ENCODE results near the gene PRRG2. TPM values are rescaled to one million over a fixed set of nuclear protein-coding genes. Genes with fewer than 3 reads are reported as not detected.

The PRRG2 gene
- total and polyA plus RNA-seq, 9 of the 15 experiments (the other 6 are each of a cell fraction or from before 2014, with no cell fraction given), result 0.06 to 1.1 (median 0.33) TPM

DNA sequence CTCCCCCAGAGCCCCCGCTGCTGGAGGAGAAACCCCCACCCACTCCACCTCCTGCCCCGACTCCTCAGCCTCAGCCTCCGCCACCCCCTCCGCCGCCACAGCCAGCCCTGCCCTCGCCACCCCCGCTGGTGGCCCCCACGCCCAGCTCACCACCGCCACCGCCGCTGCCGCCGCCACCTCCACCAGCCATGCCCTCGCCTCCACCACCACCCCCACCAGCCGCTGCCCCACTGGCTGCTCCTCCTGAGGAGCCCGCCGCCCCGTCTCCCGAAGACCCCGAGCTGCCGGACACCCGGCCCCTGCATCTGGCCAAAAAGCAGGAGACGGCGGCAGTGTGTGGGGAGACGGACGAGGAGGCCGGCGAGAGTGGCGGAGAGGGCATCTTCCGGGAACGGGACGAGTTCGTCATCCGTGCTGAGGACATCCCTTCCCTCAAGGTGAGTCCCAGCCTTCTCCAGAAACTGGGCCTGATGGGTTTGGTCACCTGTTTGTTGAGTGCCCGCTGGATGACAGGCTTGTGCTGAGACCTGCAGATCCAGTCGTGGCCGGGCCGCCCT lies 20.4 kb downstream of the PRRG2 start:
- no peak overlapping the region for H3K9ac ChIP-seq (ENCODE audit: insufficient read depth in 1 of 2, low read depth in 2 of 2, low read length in 2 of 2)
- 93% methylated on average over 16 of the region's 38 CpGs for WGBS (ENCODE audit: insufficient coverage, low coverage, missing lambda C conversion rate)
- no peaks in the 10 kb centered on the region for H3K9me3 ChIP-seq (replicated peaks; ENCODE audit: control insufficient read depth, insufficient read depth, low read depth, low read length)
- intact Hi-C loops (cut with micrococcal nuclease) (no loop called here), in situ Hi-C loops (cut with MboI) (no loop called here)
- H4K20me1 ChIP-seq (replicated peaks; ENCODE audit: control insufficient read depth, insufficient read depth, low read length), result 0 out of 2 replicates have a peak, but pooled peaks cover 5% of the 10 kb centered on the region
- H3K4me3 ChIP-seq, result no peak overlapping the region
- H3K27ac ChIP-seq (ENCODE audit: extremely low read depth, low read depth, low read length), result no peak overlapping the region
- no peak for FAIRE-seq
- TF ChIP-seq GABPA (tag; conservative IDR thresholded peaks at IDR 0.05; ENCODE audit: low read depth) (no peak), POLR2G (IDR thresholded peaks at IDR 0.05; ENCODE audit: low read depth, low read length) (peak; percentile 51; the same call in 1 of the 2 replicates), ZBED1 (IDR thresholded peaks at IDR 0.05) (no peak), EP400 (IDR thresholded peaks at IDR 0.05) (no peak), ETV5 (CRISPR knock-in tag; IDR thresholded peaks at IDR 0.05; ENCODE audit: low read depth) (no peak), DACH1 (IDR thresholded peaks at IDR 0.05; ENCODE audit: partially characterized antibody) (no peak), TAL1 (IDR thresholded peaks at IDR 0.05) (no peak)
- TF ChIP-seq, protein P1, sequence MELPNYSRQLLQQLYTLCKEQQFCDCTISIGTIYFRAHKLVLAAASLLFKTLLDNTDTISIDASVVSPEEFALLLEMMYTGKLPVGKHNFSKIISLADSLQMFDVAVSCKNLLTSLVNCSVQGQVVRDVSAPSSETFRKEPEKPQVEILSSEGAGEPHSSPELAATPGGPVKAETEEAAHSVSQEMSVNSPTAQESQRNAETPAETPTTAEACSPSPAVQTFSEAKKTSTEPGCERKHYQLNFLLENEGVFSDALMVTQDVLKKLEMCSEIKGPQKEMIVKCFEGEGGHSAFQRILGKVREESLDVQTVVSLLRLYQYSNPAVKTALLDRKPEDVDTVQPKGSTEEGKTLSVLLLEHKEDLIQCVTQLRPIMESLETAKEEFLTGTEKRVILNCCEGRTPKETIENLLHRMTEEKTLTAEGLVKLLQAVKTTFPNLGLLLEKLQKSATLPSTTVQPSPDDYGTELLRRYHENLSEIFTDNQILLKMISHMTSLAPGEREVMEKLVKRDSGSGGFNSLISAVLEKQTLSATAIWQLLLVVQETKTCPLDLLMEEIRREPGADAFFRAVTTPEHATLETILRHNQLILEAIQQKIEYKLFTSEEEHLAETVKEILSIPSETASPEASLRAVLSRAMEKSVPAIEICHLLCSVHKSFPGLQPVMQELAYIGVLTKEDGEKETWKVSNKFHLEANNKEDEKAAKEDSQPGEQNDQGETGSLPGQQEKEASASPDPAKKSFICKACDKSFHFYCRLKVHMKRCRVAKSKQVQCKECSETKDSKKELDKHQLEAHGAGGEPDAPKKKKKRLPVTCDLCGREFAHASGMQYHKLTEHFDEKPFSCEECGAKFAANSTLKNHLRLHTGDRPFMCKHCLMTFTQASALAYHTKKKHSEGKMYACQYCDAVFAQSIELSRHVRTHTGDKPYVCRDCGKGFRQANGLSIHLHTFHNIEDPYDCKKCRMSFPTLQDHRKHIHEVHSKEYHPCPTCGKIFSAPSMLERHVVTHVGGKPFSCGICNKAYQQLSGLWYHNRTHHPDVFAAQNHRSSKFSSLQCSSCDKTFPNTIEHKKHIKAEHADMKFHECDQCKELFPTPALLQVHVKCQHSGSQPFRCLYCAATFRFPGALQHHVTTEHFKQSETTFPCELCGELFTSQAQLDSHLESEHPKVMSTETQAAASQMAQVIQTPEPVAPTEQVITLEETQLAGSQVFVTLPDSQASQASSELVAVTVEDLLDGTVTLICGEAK (IDR thresholded peaks at IDR 0.05), result no peak
- TF ChIP-seq, protein P1 (CRISPR knock-in tag; IDR thresholded peaks at IDR 0.05), result no peak
- peaks cover 0 to 16% of the 10 kb centered on the region in 2 experiments; a peak in 2 of 5 replicates for H3K4me1 ChIP-seq (replicated peaks in 1 of 2; ENCODE audit: control insufficient read depth in 2 of 2, insufficient read depth in 2 of 2, low read length in 2 of 2)
- no peak for ATAC-seq
- BruUV-seq (replicated peaks), result no TSS peak
- H3K79me2 ChIP-seq (ENCODE audit: control insufficient read depth, insufficient read depth, low read length), result peaks cover 7% of the 10 kb centered on the region; the same call in 2 of the 3 replicates
- no peak overlapping the region for H3K4me2 ChIP-seq (ENCODE audit: insufficient read depth, low read length)
- no peaks in the 10 kb centered on the region for H3K9me1 ChIP-seq (ENCODE audit: control insufficient read depth, insufficient read depth, low read length)
- H2AFZ ChIP-seq (ENCODE audit: low read depth, low read length), result no peak overlapping the region
- no peaks in the 10 kb centered on the region for H3K27me3 ChIP-seq (ENCODE audit: control insufficient read depth in 2 of 2, insufficient read depth in 2 of 2, low read length in 2 of 2)
- peak in 1 of 4 experiments; percentile 8 for DNase-seq (ENCODE audit: extremely low read depth in 1 of 4, low spot score in 3 of 4)
- H3K36me3 ChIP-seq (ENCODE audit: control insufficient read depth, insufficient read depth, low read length), result peaks cover 84% of the 10 kb centered on the region
- CTCF ChIA-PET (ENCODE audit: low intra/inter-chr PET ratio), result no interaction called here
- POLR2A ChIA-PET, result interaction anchor here (0.7 kb wide), 1 partner anchor 40 kb away, joined by 3 read pairs; no protein-coding TSS in a partner anchor
